ENCODE results near the gene ACTMAP. TPM values are rescaled to one million over a fixed set of nuclear protein-coding genes. Genes with fewer than 3 reads are reported as not detected.
A peak's percentile ranks its signal among the peaks of the same experiment; 100 is the strongest.

ACTMAP gene
- total and polyA plus RNA-seq, 4 donors = 1.6 to 16.3 (median 6.2) TPM

- Histone ChIP-seq H3K36me3 (ENCODE audit: control insufficient read depth, insufficient read depth, low read length) (peaks cover 55% of the 10 kb centered on the region), H3K4me1 (ENCODE audit: control insufficient read depth, insufficient read depth, low read length) (peaks cover 30% of the 10 kb centered on the region), H3K9me3 (ENCODE audit: control insufficient read depth, insufficient read depth, low read length) (no peaks in the 10 kb centered on the region), H3K27ac (ENCODE audit: low read depth, low read length) (peak overlapping the region; percentile 6), H3K4me3 (ENCODE audit: low read depth, low read length) (no peak overlapping the region), H3K27me3 (ENCODE audit: control insufficient read depth, insufficient read depth, low read length) (no peaks in the 10 kb centered on the region)
- no peak for DNase-seq (ENCODE audit: low read depth in 4 of 6, low spot score in 6 of 6)
- WGBS (ENCODE audit: insufficient coverage) = 72% methylated on average over 4 of the region's 14 CpGs
Measured at GRCh38 chr19:40692212-40692551, 58.1 kb downstream of the ACTMAP start.

DNA sequence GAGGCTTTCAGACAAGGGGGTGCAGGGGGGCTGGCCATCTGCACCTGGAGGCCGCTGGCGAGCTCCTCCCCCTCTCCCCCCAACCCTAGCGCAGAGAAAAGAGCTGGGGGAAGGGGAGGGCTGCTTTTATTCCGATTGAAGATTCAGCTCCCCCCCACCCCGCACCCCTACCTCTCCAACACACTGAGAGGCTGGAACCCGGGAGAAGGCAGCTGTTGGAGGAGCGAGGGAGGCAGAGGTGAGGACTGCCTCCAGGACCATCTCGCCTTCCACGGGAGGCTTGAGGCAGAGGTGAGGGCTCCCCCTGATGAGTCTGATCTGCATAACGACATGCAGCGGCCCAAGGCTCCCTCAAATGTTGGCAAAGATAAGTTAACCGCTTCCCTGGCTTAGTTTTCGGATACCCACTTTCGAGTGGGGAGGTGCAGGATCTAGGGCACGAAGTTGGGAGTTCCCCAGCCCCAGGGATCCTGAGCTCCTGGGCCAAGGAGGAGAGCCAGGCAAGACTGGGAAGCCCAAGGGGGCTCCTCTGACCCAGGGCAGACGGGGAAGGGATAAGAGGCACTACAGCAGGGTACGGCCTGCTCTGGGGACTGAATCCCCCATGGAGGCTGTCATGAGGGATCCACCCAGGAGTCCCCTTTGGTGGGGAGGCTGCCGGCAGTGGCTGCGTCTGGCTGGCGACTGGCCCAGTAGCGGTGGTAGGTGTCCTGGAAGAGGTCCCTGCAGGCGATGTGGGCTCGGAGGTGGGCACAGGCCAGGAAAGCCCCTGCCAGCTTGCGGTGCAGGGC is 58.7 kb downstream of the ACTMAP start:
- peak overlapping the region; percentile 66 for H3K4me3 ChIP-seq (ENCODE audit: low read depth, low read length)
- WGBS (ENCODE audit: insufficient coverage) = 45% methylated on average over 17 of the region's 24 CpGs
- no peaks in the 10 kb centered on the region for H3K9me3 ChIP-seq (ENCODE audit: control insufficient read depth, insufficient read depth, low read length)
- DNase-seq (ENCODE audit: low read depth in 4 of 6, low spot score in 6 of 6) = no peak
- peaks cover 58% of the 10 kb centered on the region for H3K36me3 ChIP-seq (ENCODE audit: control insufficient read depth, insufficient read depth, low read length)
- peak overlapping the region; percentile 89 for H3K27ac ChIP-seq (ENCODE audit: low read depth, low read length)
- H3K4me1 ChIP-seq (ENCODE audit: control insufficient read depth, insufficient read depth, low read length) = peaks cover 30% of the 10 kb centered on the region
- H3K27me3 ChIP-seq (ENCODE audit: control insufficient read depth, insufficient read depth, low read length) = no peaks in the 10 kb centered on the region

Small RNAs within 50 kb of the gene (small RNA-seq; reads per million reads assigned to genes)
- gene RNU6-195P (ENCODE audit: low replicate concordance) = not detected

Other genes with a start within 250 kb of the ACTMAP start
- gene SHKBP1, start 173.6 kb downstream of the ACTMAP start, total RNA-seq = 10 to 100 TPM in 1 of 2 donors, 1 to 10 TPM in 1; 9.6 to 11.8 TPM
- gene SHKBP1, start 173.6 kb downstream of the ACTMAP start, polyA plus RNA-seq (ENCODE audit: insufficient read length in 2 of 2) = 10 to 100 TPM; 36.9 to 43.1 TPM
- gene LTBP4, start 149.1 kb downstream of the ACTMAP start, total RNA-seq = 10 to 100 TPM; 57.6 to 82.0 TPM
- 100 to 1,000 TPM in 1 of 2 donors, 10 to 100 TPM in 1; 57.5 to 141 TPM for gene LTBP4, start 149.1 kb downstream of the ACTMAP start, polyA plus RNA-seq (ENCODE audit: insufficient read length in 2 of 2)
- gene NUMBL, start 59.8 kb downstream of the ACTMAP start, total RNA-seq = 10 to 100 TPM; 19.0 to 23.7 TPM
- gene NUMBL, start 59.8 kb downstream of the ACTMAP start, polyA plus RNA-seq (ENCODE audit: insufficient read length in 2 of 2) = 10 to 100 TPM; 46.6 to 66.5 TPM
- gene COQ8B, start 33.6 kb downstream of the ACTMAP start, total RNA-seq = 10 to 100 TPM; 25.7 to 39.5 TPM
- gene COQ8B, start 33.6 kb downstream of the ACTMAP start, polyA plus RNA-seq (ENCODE audit: insufficient read length in 2 of 2) = 10 to 100 TPM; 47.6 to 47.9 TPM
- 1 to 10 TPM; 6.3 to 8.2 TPM for gene ITPKC, start 33.4 kb downstream of the ACTMAP start, total RNA-seq
- gene ITPKC, start 33.4 kb downstream of the ACTMAP start, polyA plus RNA-seq (ENCODE audit: insufficient read length in 2 of 2) = 10 to 100 TPM; 10.9 to 12.0 TPM
- 10 to 100 TPM; 21.7 to 35.9 TPM for gene SNRPA, start 726 bp upstream of the ACTMAP start, total RNA-seq
- 10 to 100 TPM; 73.2 to 86.4 TPM for gene SNRPA, start 726 bp upstream of the ACTMAP start, polyA plus RNA-seq (ENCODE audit: insufficient read length in 2 of 2)
- gene MIA, start 25.0 kb upstream of the ACTMAP start, total RNA-seq = 10 to 100 TPM in 1 of 2 donors, 1 to 10 TPM in 1; 7.9 to 20.2 TPM
- 10 to 100 TPM in 1 of 2 donors, 1 to 10 TPM in 1; 8.5 to 19.8 TPM for gene MIA, start 25.0 kb upstream of the ACTMAP start, polyA plus RNA-seq (ENCODE audit: insufficient read length in 2 of 2)
- gene RAB4B, start 27.8 kb upstream of the ACTMAP start, total RNA-seq = 10 to 100 TPM; 13.1 to 20.6 TPM
- gene RAB4B, start 27.8 kb upstream of the ACTMAP start, polyA plus RNA-seq (ENCODE audit: insufficient read length in 2 of 2) = 10 to 100 TPM; 49.8 to 50.8 TPM
- gene EGLN2, start 48.7 kb upstream of the ACTMAP start, total RNA-seq = 100 to 1,000 TPM in 1 of 2 donors, 10 to 100 TPM in 1; 37.6 to 105 TPM
- 100 to 1,000 TPM in 1 of 2 donors, 10 to 100 TPM in 1; 93.3 to 106 TPM for gene EGLN2, start 48.7 kb upstream of the ACTMAP start, polyA plus RNA-seq (ENCODE audit: insufficient read length in 2 of 2)
- under 1 TPM in 1 of 2 donors, not detected in 1; 0.50 TPM for gene CYP2A6, start 100.0 kb upstream of the ACTMAP start, total RNA-seq
- gene CYP2A6, start 100.0 kb upstream of the ACTMAP start, polyA plus RNA-seq (ENCODE audit: insufficient read length in 2 of 2) = 1 to 10 TPM in 1 of 2 donors, under 1 TPM in 1; 0.48 to 1.9 TPM
- under 1 TPM in 1 of 2 donors, not detected in 1; 0.10 TPM for gene CYP2A7, start 131.8 kb upstream of the ACTMAP start, total RNA-seq
- 1 to 10 TPM in 1 of 2 donors, under 1 TPM in 1; 0.78 to 1.4 TPM for gene CYP2A7, start 131.8 kb upstream of the ACTMAP start, polyA plus RNA-seq (ENCODE audit: insufficient read length in 2 of 2)
- not detected for gene CYP2B6, start 240.8 kb upstream of the ACTMAP start, total RNA-seq
- not detected for gene CYP2B6, start 240.8 kb upstream of the ACTMAP start, polyA plus RNA-seq (ENCODE audit: insufficient read length in 2 of 2)

Data from spinal cord (tissue), 10 donors.